GM19025 (cell line): ENCODE results near the gene FAM53B.

Source experiments
- ATAC-seq: cut with Tn5 transposase; IDR thresholded peaks from one replicate; pipeline ENCODE4 v1.9.1; 2021; ENCODE audit warnings: mild to moderate bottlenecking, low read depth, moderate library complexity; ENCODE audit not compliant: unreplicated experiment

FAM53B gene

GRCh38 chr10:124603376-124604213 lies 140.6 kb downstream of the FAM53B start:
- no peak for ATAC-seq

DNA sequence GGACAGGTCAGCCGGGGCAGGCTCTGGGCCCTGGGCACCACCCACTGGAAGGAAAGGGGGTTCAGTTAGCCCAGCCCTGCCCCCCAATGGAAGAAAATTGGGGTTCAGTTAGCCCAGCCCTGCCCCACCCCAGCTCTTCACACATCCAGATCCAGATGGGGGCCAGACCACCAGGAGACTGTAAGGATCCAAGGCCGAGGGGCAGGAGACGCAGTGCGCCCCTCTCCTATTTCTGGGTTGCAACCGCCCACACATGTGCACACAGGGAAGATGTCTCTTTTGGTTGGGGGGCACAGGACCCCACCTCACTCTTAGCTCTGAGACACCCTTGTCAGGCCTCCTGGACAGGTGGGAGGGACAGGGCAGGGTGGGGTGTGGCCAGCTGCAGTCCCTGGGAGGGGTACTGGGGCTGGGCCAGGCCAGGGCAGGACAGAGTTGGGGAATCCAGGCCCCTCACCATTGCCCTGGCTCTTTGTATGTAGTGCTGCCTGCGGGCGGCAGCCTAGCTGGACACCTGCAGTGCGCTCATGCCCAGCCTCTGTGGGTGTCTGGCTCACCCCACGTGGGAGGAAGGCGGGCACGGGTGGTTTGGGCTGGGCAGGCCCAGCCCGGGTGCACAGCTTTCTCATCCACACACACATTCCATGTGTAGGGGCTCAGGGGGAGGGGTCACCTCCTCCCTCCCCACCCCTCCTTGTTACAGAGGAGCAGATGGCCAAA lies 141.4 kb downstream of the FAM53B start:
- ATAC-seq = no peak

DNA sequence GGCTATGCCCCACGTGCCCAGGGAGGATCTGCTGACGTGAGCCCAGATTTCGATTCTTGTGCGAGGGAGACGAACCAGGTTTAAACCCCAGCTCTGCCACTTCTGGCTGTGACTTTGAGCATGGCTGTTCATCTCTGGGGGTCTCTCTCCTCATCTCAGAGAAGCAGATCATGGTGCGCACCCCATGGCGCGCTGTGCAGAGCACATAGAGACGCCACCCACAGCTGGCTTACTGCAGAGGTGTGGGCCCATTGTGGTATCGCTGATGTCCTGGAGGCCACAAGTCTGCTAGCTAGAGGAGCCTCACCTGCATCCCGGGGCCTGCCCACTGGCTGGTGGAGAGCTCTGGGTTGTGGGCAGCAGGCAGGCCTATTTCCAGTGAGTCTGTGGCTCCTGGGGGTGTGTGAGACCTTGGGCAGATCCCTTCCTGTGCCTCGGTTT lies 142.0 kb downstream of the FAM53B start:
- no peak for ATAC-seq

DNA sequence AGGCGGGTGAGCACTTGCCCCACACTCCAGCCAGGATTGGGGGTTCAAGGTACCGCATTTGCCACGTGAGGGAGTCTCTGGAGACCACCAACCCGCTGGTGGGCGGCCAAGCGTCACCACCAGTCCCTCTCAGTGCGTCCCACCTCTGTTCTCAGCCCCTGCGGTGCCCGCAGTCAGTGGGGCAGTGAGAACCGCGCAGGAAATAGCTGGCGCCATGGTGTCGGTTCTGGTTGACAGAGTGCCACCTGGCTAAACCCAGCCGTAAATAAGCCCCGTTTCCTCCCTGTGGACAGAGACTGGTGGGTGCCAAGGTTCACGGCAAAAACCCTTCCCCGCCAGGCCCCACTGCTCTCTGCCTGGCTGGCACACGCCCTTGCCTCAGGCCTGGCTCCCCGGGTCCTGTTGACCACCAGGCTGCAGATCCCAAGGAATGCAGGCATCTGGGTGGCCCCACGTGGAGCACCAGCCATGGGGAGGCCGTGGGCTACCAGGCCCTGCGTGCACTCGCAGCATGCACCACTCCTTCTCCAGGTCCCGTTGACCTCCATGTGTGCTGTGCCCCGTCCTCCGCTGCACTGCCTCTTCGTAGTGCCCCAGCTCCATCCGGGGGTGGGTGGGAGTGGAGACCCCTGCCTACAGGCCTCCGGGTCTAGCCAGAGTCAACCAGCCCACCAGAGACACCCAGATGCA lies 142.6 kb downstream of the FAM53B start:
- no peak for ATAC-seq

- no peak for ATAC-seq
Measured at GRCh38 chr10:124601016-124601415, 143.2 kb downstream of the FAM53B start.

DNA sequence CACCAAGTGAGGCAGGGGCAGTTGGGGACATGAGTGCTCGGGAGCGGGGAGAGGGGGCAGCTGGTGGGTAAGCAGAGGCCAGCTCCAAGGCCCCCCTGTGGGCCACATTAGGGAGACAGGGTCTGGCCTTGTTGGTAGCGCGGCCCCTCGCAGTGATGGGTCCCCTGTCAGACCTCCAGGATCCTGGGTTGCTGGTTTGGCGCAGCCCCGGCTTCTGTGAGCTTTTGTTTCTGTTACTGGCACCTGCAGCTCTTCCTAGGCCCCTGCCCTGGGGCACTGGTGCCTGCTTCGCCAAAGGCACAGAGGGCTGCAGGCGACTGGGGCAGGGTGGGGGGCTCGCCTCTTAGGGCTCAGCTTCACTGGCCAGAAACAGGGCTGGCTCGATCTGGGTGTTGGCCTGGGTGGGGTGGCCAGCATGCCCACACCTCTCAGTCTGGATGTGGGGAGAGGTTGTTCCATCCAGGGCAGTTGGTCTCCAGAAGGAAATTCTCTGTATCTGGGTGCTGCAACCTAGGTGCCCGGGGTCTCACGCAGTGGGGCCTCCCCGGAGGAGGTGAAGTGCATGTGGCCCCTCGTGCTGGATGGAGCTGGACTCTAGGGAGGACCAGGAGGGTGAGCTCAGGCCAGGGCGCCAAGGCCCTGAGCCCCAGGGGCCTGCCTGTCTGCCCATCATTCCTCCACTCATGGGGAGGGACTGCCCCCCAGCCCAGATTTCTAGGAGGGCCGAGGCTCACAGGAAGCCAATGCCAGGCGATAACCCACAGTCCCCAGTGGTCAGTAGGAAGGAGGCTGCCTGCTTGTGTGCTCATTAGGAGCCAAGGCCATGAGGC lies 143.9 kb downstream of the FAM53B start:
- no peak for ATAC-seq

- ATAC-seq = no peak
Measured at GRCh38 chr10:124599588-124600050, 144.6 kb downstream of the FAM53B start.

DNA sequence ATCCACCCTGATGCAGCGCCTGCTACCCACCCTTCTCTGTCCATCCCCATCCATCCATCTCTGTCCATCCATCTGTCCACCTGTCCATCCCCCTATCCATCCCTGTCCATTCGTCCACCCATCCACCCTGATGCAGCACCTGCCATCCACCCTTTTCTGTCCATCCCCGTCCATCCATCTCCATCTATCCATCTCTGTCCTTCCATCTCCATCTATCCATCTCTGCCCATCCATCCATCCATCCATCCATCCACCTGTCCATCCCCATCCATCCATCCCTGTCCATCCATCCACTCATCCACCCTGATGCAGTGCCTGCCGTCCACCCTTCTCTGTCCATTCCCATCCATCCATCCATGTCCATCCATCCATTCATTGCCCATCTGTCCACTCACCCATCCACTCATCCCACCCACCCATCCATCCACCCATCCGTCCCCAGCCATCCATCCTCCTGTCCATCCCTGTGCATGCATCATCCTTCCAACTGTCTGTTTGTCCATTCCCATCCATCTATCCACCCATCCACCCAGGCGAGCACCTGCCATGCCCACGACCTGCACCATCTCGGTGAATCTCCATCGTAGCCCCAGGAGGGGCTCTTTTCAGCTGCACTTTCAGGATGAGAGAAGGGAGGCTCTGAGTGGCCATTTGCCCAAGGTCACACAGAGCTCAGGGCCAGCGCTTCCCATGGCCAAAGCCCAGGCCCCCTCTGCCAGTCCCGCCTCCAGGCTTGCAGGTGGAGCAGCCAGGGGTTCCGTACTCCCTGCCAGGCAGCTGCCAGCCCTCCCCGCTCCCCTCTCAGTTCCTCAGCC lies 145.2 kb downstream of the FAM53B start:
- ATAC-seq = no peak

- no peak for ATAC-seq
Measured at GRCh38 chr10:124598196-124598595, 146.0 kb downstream of the FAM53B start.

DNA sequence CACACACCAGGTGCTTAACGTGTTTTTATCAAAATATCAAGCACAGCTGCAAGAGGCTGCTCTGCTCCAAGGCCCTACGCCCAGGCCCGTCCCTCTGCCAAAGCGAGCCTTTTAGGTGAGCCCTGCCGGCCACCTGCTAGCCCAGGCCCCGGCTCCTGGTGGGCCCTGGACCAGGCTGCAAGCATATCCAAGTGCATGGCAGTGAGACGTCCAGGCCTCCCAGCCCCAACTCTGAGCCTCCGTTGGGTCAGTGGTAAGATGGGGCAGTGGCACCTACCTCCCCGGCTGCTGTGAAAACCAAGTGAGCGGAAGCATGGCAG lies 146.4 kb downstream of the FAM53B start:
- no peak for ATAC-seq

GRCh38 chr10:124596962-124597845 lies 147.0 kb downstream of the FAM53B start:
- ATAC-seq = no peak

- no peak for ATAC-seq
Measured at GRCh38 chr10:124596116-124596785, 147.9 kb downstream of the FAM53B start.

DNA sequence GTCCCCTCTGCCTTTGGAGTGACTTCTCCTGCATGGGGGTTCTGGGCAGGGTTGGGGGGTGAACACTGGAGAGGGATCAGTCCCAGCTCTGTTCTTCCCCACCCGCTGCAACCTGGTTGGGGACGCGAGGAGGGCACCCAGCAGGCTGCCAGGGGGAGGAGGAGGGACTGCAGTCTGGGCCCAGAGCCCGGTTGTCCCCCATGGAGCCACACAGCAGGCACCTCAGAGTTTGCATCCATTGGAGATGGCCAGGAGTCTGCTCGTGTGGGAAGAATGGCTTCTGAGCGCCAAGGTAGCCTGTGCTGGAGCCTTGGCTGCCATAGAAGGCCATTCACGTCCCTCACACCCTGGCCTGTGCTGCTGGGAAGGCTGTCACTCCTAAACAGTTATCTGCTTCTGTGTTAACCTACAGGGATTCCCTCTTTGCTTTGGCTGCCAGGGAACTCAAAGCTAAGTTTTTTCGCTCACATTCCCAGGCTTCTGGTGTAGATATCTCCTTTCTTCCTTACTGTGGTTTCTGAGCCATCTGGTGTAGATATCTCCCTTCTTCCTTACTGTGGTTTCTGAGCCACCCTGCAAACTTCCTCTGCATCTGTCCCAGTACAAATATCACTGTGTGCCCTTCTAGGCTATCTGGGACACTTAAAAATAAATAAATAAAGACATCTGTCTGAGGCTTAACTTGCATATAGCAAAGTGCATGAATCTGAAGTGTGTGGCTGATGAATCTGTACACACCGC lies 148.9 kb downstream of the FAM53B start:
- no peak for ATAC-seq

DNA sequence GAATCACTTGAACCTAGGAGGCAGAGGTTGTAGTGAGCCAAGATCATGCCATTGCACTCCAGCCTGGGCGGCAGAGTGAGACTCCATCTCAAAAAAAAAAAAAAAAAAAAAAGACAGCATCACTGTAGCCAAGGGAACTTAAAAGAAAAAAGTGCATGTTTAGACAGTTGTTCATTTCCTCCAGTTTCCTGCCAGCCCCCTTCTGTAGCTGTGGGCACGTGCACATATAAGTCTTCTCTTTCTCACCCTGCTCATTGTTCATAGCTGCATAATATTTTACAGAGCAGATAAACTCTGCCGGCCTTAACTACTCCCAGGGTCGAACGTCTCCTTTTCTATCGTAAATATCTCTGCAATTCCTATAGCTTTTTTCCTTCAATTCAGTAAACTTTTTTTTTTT lies 149.9 kb downstream of the FAM53B start:
- no peak for ATAC-seq

GRCh38 chr10:124593431-124593985 lies 150.7 kb downstream of the FAM53B start:
- no peak for ATAC-seq

- ATAC-seq = no peak
Measured at GRCh38 chr10:124592736-124593430, 151.3 kb downstream of the FAM53B start.

DNA sequence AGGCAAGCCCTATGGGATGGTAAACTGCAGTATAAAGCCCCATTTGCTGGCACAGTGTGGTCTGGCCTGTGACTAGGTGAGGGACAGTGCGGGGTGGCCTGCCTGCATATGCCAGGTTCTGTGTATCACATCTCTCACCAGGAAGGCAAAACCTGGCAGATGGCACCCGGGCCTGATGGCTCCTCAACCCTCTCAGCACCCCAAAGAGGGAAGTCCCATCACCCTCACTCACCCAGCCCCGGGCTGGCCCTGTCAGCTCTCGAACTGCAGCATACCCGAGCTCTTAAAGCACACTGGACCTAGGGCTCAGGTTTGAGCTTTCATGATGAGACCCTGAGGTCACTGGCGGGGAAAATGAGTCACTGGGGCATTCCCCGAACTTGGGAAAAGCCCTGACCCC lies 152.1 kb downstream of the FAM53B start:
- ATAC-seq = no peak
